CD4-positive, CD25-positive, alpha-beta regulatory T cell (primary cell): ENCODE results near the gene ADAP2. TPM values are rescaled to one million over a fixed set of nuclear protein-coding genes. Genes with fewer than 3 reads are reported as not detected.
"Not testable (repeated sequence)": the region's sequence is repeated elsewhere in the genome, so short reads cannot be mapped to it uniquely, and the experiment has no call there.

Source experiments
- ATAC-seq, 2 donors: fragments of 150-1000 bp; cut with Tn5 transposase; one replicate each; pipeline ENCODE4 v1.10.0; 2021; ENCODE audit warnings: low read depth in 2 of 2, moderate number of reproducible peaks in 2 of 2, moderate library complexity in 1 of 2
- DNase-seq, 3 donors: peaks; one replicate each; pipeline versions ENCODE4 v3.0.0 to v3.0.0-alpha.2; 2012 to 2022; ENCODE audit warnings: mixed read lengths in 1 of 3
- H3K27ac ChIP-seq: one replicate; pipeline ENCODE4 v1.7.0; 2013; ENCODE audit warnings: mild to moderate bottlenecking, low read length; ENCODE audit not compliant: insufficient read depth, poor library complexity, severe bottlenecking
- H3K27me3 ChIP-seq: one replicate; pipeline ENCODE4 v1.7.0; 2013; ENCODE audit warnings: low read length; ENCODE audit not compliant: control insufficient read depth, insufficient read depth
- H3K36me3 ChIP-seq: one replicate; pipeline ENCODE4 v1.7.0; 2013; ENCODE audit warnings: mild to moderate bottlenecking, low read length, moderate library complexity; ENCODE audit not compliant: control insufficient read depth, insufficient read depth
- H3K4me1 ChIP-seq: 2 replicates; pipeline ENCODE4 v1.7.0; 2013; ENCODE audit warnings: mild to moderate bottlenecking, low read length; ENCODE audit not compliant: insufficient read depth, control insufficient read depth, poor library complexity, severe bottlenecking
- H3K4me3 ChIP-seq: one replicate; pipeline ENCODE4 v1.7.0; 2013; ENCODE audit warnings: low read depth, mild to moderate bottlenecking, low read length, moderate library complexity
- H3K9me3 ChIP-seq, 2 experiments: 1 replicate in 1 of 2; 2 replicates in 1 of 2; pipeline ENCODE4 v1.7.0; 2013; ENCODE audit warnings: low read length in 2 of 2, mild to moderate bottlenecking in 1 of 2, moderate library complexity in 1 of 2; ENCODE audit not compliant: control insufficient read depth in 2 of 2
- H3K27ac Mint-ChIP-seq, 3 donors: one replicate each; pipeline ENCODE4 v1.8.0; 2020 to 2022; ENCODE audit warnings: mild to moderate bottlenecking in 3 of 3, mixed read lengths in 3 of 3, moderate library complexity in 2 of 3
- H3K27me3 Mint-ChIP-seq: one replicate; pipeline ENCODE4 v1.8.0; 2022; ENCODE audit warnings: mild to moderate bottlenecking, mixed read lengths
- H3K36me3 Mint-ChIP-seq: one replicate; pipeline ENCODE4 v1.8.0; 2020; ENCODE audit warnings: mixed read lengths
- H3K4me1 Mint-ChIP-seq, 4 donors: one replicate each; pipeline ENCODE4 v1.8.0; 2020 to 2022; ENCODE audit warnings: mixed read lengths in 4 of 4, mild to moderate bottlenecking in 1 of 4
- H3K4me3 Mint-ChIP-seq, 4 donors: one replicate each; pipeline ENCODE4 v1.8.0; 2020 to 2022; ENCODE audit warnings: mild to moderate bottlenecking in 4 of 4, mixed read lengths in 4 of 4, moderate library complexity in 3 of 4
- H3K9me3 Mint-ChIP-seq, 7 donors: one replicate each; pipeline ENCODE4 v1.8.0; 2020 to 2022; ENCODE audit warnings: mixed read lengths in 7 of 7, mild to moderate bottlenecking in 3 of 7, moderate library complexity in 2 of 7
- polyA plus RNA-seq, 4 donors: library from polyadenylated mRNA; unstranded; fragments of 300-500 nt; fragmentation: Illumina TruSeq; gene quantifications; one replicate each; pipeline ENCODE4 v1.2.3, GENCODE V29; 2021
- total RNA-seq: library from RNA; stranded (reverse); gene quantifications from one replicate; pipeline ENCODE4 v1.2.3, GENCODE V29; 2022

The ADAP2 gene
- total and polyA plus RNA-seq, 5 donors from 2014 or later: 2.6 TPM; not detected in 4

DNA sequence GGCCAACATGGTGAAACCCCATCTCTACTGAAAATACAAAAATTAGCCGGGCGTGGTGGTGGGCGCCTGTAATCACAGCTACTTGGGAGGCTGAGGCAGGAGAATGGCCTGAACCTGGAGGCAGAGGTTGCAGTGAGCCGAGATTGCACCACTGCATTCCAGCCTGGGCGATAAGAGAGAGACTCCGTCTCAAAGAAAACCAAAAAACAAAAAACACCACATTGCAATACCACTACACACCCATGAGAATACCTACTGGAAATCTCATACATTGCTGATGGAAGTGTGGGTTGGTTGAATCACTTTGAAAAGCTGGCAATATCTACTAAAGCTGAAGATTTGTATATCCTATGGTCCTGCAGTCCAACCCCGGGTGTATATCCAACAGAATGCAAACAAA, 11.6 kb upstream of the ADAP2 start:
- not testable (repeated sequence) for H3K27me3 ChIP-seq, H3K27me3 Mint-ChIP-seq, H3K9me3 ChIP-seq, H3K9me3 Mint-ChIP-seq, ATAC-seq, H3K36me3 ChIP-seq, DNase-seq, H3K4me3 ChIP-seq, H3K27ac ChIP-seq, H3K36me3 Mint-ChIP-seq
- peak overlapping the region in 1 of 3 donors; percentile 52 for H3K27ac Mint-ChIP-seq
- H3K4me1 ChIP-seq: peaks cover 20% of the 10 kb centered on the region
- H3K4me3 Mint-ChIP-seq: peak overlapping the region in 1 of 4 donors; percentile 24
- H3K4me1 Mint-ChIP-seq: peaks cover 11 to 39% (median 25%) of the 10 kb centered on the region in 4 donors

DNA sequence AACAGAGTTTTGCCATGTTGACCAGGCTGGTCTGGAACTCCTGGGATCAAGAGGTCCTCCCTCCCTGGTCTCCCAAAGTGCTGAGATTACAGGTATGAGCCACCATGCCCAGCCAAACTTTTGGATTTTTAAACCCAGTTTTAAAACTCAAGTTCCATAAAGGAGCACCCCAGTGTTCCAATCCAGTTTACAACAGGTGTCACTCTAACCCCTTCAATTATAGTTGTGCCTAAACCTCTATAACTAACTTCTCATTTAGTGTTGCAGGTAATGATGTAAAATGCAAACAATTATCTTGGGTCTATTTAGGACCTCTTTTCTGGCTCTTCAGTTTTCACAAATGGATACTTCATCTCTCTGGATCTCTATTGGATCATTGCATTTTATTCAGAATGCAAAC, 7.8 kb upstream of the ADAP2 start:
- Histone ChIP-seq H3K27me3 (no peaks in the 10 kb centered on the region), H3K27ac (no peak overlapping the region), H3K4me3 (no peak overlapping the region), H3K36me3 (no peaks in the 10 kb centered on the region), H3K4me1 (no peaks in the 10 kb centered on the region), H3K9me3 (no peaks in the 10 kb centered on the region)
- Mint-ChIP-seq H3K36me3 (no peaks in the 10 kb centered on the region), H3K4me3 (no peak overlapping the region), H3K4me1 (peaks cover 0 to 5% (median 2%) of the 10 kb centered on the region in 4 donors), H3K27me3 (peaks cover 13% of the 10 kb centered on the region), H3K9me3 (no peaks in the 10 kb centered on the region), H3K27ac (no peak overlapping the region)
- ATAC-seq (no peak), DNase-seq (no peak)

DNA sequence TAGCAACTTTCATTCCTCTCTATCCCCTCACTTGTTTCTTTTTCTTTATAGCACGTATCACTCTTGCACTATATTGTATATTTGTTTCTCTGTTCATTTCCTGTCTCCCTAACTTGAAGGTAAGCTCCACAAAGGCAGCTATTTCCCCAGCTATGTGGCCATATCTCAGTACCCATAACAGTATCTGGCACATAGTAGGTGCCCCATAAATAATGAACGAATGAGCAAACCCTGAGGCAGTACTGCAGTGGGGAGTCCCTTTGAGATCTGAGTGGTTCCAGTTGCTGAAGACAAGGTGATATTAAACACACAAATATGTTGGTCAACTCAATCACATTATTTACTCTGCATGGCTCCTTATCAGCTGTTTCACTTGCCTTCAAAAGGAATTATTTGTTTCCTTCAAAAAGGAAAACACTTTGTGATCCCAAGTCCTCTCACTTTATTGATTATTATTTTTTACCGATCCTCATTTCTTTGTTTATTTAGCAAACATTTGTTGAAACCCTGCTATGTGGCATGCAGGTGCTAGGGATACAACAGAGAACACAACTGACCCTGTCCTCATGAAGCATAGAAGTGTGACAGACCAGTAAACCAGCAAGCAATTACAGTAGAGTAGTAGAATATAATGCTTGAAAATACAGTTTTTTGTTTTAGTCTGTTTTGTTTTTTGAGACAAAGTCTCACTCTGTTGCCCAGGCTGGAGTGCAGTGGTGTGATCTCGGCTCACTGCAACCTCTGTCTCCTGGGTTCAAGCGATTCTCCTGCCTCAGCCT, 5.7 kb upstream of the ADAP2 start:
- peaks cover 0 to 3% (median 0%) of the 10 kb centered on the region in 7 donors for H3K9me3 Mint-ChIP-seq

GRCh38 chr17:30917050-30917449, 4.7 kb upstream of the ADAP2 start:
- H3K36me3 Mint-ChIP-seq: peaks cover 3% of the 10 kb centered on the region
- no peak for ATAC-seq
- H3K27ac Mint-ChIP-seq: no peak overlapping the region
- no peak for DNase-seq
- no peak overlapping the region for H3K4me3 Mint-ChIP-seq
- H3K9me3 Mint-ChIP-seq: peaks cover 0 to 4% (median 0%) of the 10 kb centered on the region in 7 donors
- Histone ChIP-seq H3K36me3 (no peaks in the 10 kb centered on the region), H3K4me1 (peaks cover 6% of the 10 kb centered on the region), H3K27ac (no peak overlapping the region), H3K27me3 (peaks cover 13% of the 10 kb centered on the region), H3K4me3 (no peak overlapping the region), H3K9me3 (no peaks in the 10 kb centered on the region)
- peaks cover 38% of the 10 kb centered on the region for H3K27me3 Mint-ChIP-seq
- peaks cover 0 to 13% (median 5%) of the 10 kb centered on the region in 4 donors for H3K4me1 Mint-ChIP-seq

More for the DNA sequence above, 5.7 kb upstream of the ADAP2 start:
- ATAC-seq: no peak
- Histone ChIP-seq H3K4me1 (no peaks in the 10 kb centered on the region), H3K36me3 (no peaks in the 10 kb centered on the region), H3K27ac (no peak overlapping the region), H3K4me3 (no peak overlapping the region), H3K9me3 (no peaks in the 10 kb centered on the region), H3K27me3 (peaks cover 7% of the 10 kb centered on the region)
- peaks cover 3% of the 10 kb centered on the region for H3K36me3 Mint-ChIP-seq
- H3K4me1 Mint-ChIP-seq: peaks cover 0 to 7% (median 0%) of the 10 kb centered on the region in 4 donors
- H3K27me3 Mint-ChIP-seq: peaks cover 31% of the 10 kb centered on the region
- no peak overlapping the region for H3K4me3 Mint-ChIP-seq
- no peak for DNase-seq
- peak overlapping the region in 1 of 3 donors; percentile 32 for H3K27ac Mint-ChIP-seq

DNA sequence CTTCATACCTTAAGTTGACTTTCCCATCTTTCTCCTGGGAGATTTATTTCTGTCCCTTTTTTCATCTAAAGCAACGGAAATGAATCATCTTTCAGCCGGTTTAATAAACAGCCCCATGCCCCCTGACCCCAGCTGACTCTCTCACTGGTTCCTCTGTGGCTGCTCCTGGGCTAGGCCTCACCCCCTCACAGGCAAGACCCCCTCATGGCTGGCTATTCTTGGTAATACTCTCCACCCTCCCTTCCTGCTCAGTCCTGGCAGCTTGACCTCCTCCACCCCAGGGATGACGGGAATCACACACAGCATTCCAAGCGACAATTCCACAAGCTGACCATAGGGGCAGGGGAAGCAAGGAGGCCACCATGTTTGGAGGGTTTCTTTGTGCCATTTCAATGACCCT, 1.5 kb upstream of the ADAP2 start:
- Mint-ChIP-seq H3K27me3 (peaks cover 69% of the 10 kb centered on the region), H3K36me3 (peaks cover 3% of the 10 kb centered on the region), H3K27ac (no peak overlapping the region), H3K4me1 (peaks cover 0 to 17% (median 10%) of the 10 kb centered on the region in 4 donors), H3K4me3 (no peak overlapping the region), H3K9me3 (peaks cover 0 to 4% (median 0%) of the 10 kb centered on the region in 7 donors)
- Histone ChIP-seq H3K27ac (no peak overlapping the region), H3K4me3 (no peak overlapping the region), H3K4me1 (peaks cover 15% of the 10 kb centered on the region), H3K9me3 (no peaks in the 10 kb centered on the region), H3K36me3 (no peaks in the 10 kb centered on the region), H3K27me3 (peaks cover 17% of the 10 kb centered on the region)
- DNase-seq (no peak), ATAC-seq (no peak)

DNA sequence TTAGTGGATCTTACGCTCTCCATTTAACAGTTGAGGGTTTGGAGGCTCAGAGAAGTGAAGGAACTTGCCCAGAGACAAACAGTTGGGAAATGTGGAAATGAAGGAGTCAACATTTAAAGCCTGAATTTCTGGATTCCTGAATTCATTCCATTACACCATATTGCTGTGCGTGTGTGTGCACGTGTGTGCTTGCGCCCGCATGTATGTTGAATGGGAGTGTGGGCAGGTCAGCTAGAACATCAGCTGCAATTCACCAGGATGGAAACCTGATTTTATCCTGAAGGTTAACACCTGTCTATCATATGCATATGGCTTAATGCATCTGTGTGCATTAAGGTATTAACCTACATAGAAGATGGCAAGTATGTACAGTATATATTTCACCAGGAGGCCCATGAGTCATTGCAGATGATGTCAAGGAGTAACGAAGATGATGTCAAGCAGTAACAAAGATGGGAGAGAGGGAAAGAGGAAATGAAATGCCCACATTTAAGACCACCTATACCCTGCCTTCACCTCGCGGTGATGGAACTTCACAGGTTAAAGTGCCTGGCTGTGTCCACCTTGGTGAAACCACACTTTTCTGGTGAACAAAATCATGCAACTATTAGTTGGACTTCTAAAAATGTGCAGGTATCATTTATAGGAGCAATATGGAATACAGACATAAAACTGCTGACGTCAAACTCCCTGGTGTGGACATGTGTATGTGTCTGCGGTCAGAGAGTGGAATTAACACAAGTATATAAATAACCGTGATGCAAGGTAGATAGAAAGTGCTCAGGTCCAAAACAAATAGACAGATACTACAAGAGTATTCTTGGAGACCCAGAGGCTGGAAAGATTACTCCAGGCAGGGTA, 832 bp upstream of the ADAP2 start:
- ATAC-seq (no peak), DNase-seq (no peak)
- Histone ChIP-seq H3K4me3 (no peak overlapping the region), H3K4me1 (peaks cover 15% of the 10 kb centered on the region), H3K27ac (no peak overlapping the region), H3K9me3 (no peaks in the 10 kb centered on the region), H3K27me3 (peaks cover 17% of the 10 kb centered on the region), H3K36me3 (no peaks in the 10 kb centered on the region)
- Mint-ChIP-seq H3K9me3 (peaks cover 0 to 4% (median 0%) of the 10 kb centered on the region in 7 donors), H3K4me1 (peaks cover 0 to 17% (median 10%) of the 10 kb centered on the region in 4 donors), H3K4me3 (peak overlapping the region in 3 of 4 donors; percentile 15 to 72 (median 33)), H3K27ac (no peak overlapping the region), H3K36me3 (peaks cover 3% of the 10 kb centered on the region), H3K27me3 (peaks cover 75% of the 10 kb centered on the region)

DNA sequence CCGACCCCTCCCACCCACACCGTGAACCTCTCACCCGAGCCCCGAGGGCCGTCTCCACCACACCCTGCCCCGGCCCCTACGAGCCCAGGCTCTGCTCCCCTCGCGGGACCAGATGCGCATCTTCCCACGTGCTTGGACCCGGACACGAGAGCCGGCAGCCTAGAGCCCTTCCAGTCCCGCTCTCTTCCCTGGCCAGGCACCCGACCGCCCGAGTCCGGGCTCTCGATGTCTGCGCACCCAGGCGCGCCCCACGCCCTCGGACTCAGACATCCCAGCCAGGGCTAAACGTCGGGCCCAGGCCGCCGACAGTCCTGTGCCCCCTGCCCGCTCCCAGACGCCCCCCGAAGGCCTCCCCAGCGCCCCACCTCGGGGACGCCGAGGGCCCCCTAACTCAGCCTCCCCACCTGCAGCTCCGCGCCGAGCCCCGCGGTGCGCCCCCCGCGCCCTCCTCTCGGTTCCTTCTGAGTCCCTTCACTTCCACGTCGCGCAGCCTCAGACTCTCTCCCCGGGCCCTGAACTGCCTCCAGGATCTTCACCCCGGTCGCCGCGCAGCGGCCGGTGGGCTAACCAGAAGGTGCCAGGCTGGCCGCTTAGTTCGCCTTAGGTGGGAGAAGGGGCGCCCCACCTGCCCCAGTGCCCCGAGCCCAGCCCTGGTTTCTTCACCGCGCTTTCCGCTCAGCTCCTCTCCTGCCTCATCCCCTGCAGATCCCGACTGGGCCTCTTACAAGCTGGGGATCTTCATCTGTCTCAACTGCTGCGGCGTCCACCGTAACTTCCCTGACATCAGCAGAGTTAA, 688 bp downstream of the ADAP2 start:
- Mint-ChIP-seq H3K36me3 (peaks cover 3% of the 10 kb centered on the region), H3K4me3 (peak overlapping the region in 3 of 4 donors; percentile 8 to 87 (median 76)), H3K9me3 (peaks cover 0 to 4% (median 0%) of the 10 kb centered on the region in 7 donors), H3K27ac (peak overlapping the region in 2 of 3 donors; percentile 33 to 62), H3K4me1 (peaks cover 0 to 17% (median 10%) of the 10 kb centered on the region in 4 donors), H3K27me3 (peaks cover 81% of the 10 kb centered on the region)
- Histone ChIP-seq H3K36me3 (no peaks in the 10 kb centered on the region), H3K9me3 (no peaks in the 10 kb centered on the region), H3K4me3 (no peak overlapping the region), H3K27me3 (peaks cover 17% of the 10 kb centered on the region), H3K4me1 (peaks cover 15% of the 10 kb centered on the region), H3K27ac (no peak overlapping the region)
- ATAC-seq (peak in 1 of 2 donors; percentile 16), DNase-seq (no peak)
